ENCODE results near the gene CEACAM5.
"Not testable (repeated sequence)": the region's sequence is repeated elsewhere in the genome, so short reads cannot be mapped to it uniquely, and the experiment has no call there.

The CEACAM5 gene

GRCh38 chr19:41740415-41741243, 32.2 kb downstream of the CEACAM5 start:
- peak; percentile 90 for FAIRE-seq

DNA sequence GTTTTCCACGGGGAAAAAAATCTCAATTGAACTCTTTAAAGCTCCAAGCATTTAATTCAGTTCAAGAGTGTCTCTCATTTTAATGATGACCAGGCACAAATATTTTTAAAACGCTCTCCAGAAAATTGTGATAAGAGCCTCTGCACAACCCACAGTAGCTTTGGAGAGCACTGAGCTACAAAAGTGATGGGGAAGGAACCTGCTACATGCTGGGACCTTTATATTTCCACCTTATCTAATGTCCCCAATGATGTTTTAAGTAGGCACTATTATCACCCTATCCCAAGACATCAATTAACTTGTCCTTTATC, 32.8 kb downstream of the CEACAM5 start:
- FAIRE-seq: no peak

DNA sequence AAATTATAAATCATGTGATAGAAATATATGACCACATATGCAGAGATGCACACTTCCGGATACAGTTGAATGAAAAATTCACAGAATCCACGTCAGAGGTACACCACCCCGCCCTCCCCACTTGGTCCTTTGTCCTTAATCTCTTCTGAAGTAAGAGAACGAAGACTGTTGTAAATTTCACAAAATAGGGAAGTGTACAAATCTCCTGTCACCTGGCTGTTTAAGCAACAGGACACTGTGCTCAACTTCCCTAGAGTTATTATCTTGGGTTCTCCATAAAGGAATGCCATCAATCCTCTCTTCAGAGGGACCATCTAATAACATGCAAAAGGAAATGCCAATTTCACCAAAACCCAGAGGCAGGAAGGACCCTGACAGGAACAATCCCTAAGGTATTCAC, 36.4 kb downstream of the CEACAM5 start:
- FAIRE-seq: peak; percentile 96

- no peak for FAIRE-seq
Measured at GRCh38 chr19:41745756-41746155, 37.3 kb downstream of the CEACAM5 start.

DNA sequence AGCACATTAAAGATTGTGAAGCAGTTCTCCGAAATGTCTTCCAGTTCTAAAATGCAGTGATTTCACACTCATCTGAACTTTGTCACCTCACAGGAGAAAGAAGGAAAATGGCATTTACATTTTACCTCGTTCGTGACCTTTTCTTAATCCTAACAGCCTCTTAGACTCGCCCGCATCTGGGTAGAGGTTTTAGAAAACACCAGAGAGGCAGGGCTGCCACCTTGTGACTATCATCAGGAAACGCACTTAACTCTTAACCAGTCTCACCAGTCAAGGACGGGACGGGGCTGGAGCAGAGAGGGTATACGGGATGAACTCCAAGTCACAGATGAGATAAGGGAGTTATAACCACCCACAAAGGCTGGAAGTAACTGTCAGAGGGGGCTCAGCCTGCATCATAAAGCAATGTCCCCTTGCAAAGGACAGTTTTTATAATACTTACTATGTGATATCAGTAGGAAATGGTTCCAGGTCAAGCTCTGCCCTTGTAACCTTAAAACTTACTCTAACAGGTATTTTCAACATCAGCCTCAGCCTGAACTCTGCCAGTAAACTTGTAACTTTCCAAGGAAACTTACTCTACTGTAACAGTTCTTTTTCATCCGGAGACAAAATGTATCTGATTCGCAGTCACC, 38.3 kb downstream of the CEACAM5 start:
- no peak for FAIRE-seq

GRCh38 chr19:41748012-41748411, 39.6 kb downstream of the CEACAM5 start:
- FAIRE-seq: no peak

DNA sequence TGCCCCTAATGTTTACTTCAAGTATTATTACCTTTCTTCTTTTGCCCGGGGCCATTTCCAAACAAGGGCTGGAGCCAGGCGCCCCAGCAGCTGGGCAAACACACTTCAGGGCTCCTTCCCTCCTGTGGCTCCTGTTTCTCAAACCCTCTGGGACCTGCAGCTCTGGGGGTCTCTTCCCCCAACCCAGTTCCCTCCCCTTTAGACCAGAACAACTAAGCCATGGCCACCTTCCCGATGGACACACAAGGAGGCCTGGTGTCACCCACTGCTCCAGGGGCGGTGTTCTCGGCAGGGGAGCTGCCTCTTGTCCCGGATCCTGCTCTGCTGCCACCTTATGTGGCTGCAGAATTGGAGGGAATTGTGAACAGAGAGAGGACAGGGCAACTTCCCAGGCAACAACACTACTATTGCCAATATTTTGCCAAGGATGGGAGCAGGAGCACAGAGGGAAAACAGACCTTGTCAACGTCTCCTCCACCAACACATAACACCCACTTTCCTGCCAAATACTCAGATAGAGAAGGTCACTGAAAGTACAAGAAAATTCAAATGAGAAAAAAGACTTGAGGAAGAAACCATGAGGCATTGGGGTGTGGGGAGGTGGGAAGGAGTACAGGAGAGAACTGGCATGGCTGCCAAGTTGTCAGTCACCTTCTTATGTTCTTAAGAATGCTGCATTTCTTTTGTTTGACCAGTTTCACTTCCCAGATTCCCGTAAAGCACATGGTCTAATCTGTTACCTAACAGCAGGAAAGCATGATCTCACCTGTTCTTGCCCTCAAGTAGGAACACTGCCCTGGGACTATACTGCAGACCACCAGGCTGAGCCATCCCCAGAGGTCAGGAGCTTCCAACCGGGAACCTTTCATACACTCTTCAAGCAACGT, 42.1 kb downstream of the CEACAM5 start:
- not testable (repeated sequence) for FAIRE-seq

- FAIRE-seq: no peak
Measured at GRCh38 chr19:41753159-41753558, 44.7 kb downstream of the CEACAM5 start.

DNA sequence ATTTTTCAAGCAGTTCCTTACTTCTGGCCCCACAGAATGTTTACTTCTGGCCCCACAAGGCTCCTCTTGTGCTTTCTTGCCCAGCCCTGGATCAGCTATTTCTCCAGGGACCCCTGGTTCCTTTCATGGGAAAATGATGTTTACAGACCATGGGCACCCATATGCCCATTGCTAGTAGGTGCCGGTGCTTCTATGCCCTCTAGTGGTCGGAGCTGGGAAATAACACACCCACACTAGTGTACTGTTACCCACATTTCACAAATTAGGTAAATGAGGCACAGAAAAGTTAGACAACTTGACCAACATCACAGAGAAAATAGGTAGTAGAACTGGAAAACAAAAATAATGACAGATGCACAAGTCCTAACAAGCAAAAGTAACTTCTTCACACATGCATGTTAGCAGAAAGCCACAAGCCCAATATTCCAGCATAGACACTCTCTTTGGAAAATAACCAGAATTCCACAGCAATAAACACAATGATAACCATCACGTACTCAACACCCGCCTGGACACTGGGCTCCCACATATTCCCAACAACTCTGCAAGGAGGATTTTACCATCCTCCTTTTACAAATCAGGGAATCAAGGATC, 45.6 kb downstream of the CEACAM5 start:
- no peak for FAIRE-seq

GRCh38 chr19:41755328-41755913, 47.0 kb downstream of the CEACAM5 start, which contains the start of gene CEACAM6:
Gene CEACAM6, plus strand, starts transcription at chr19:41755530. Its CDS starts 109 bp downstream, at chr19:41755639.
- FAIRE-seq: no peak

- FAIRE-seq: no peak
Measured at GRCh38 chr19:41758846-41759245, 50.4 kb downstream of the CEACAM5 start.

- no peak for FAIRE-seq
Measured at GRCh38 chr19:41767115-41767514, 58.7 kb downstream of the CEACAM5 start.

GRCh38 chr19:41768105-41768504, 59.7 kb downstream of the CEACAM5 start:
- not testable (repeated sequence) for FAIRE-seq

DNA sequence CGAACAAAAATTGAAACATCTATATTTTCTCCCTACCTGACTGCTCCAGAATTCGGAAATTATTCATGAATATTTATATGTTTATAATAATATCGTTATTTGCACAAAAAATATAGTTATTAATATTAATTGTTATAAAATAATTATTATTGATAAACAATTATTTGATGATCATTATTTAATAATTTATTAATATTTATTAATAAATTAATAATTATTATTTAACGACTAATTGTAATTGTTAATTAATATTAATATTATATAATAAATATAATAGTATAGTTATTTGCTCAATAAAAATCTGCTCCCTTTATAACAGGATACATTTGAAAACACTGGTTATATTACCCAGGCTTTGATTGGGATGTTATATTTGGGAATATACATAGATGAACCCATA, 61.2 kb downstream of the CEACAM5 start:
- peak; percentile 96 for FAIRE-seq

DNA sequence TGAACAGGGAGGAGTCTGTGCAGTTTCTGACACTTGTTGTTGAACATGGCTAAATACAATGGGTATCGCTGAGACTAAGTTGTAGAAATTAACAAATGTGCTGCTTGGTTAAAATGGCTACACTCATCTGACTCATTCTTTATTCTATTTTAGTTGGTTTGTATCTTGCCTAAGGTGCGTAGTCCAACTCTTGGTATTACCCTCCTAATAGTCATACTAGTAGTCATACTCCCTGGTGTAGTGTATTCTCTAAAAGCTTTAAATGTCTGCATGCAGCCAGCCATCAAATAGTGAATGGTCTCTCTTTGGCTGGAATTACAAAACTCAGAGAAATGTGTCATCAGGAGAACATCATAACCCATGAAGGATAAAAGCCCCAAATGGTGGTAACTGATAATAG, 63.0 kb downstream of the CEACAM5 start:
- FAIRE-seq: no peak

- FAIRE-seq: peak; percentile 96
Measured at GRCh38 chr19:41774515-41774980, 66.1 kb downstream of the CEACAM5 start.

DNA sequence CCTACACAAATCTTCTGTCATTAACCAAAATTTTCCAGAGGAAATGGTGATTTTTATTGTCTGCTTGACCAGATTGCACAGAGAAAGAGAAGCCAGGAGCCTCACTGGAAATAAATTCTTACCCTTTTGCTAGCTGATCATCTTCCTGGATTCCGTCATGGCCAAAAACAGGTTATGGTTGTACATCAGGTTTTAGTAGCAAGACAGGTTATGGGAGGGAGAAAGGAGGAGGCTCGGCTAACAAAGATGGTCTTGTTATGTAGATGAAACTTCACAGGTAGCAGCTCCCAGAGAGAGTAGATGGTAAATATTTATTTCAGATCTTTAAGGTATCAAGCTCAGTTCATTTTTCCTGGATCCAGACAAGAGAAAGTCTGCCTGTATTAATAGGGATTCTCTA, 68.3 kb downstream of the CEACAM5 start:
- no peak for FAIRE-seq
